WERI-Rb-1 (cell line): ENCODE results near the gene ATP1A4.

Experiments used
- DNase-seq: peaks from one replicate; pipeline ENCODE4 v3.0.0-alpha.2; 2020
- H3K27ac ChIP-seq: fragments of 250-450 bp; sonication (Bioruptor Pico); 2 replicates; pipeline ENCODE4 v1.5.1; 2020; ENCODE audit warnings: mild to moderate bottlenecking, moderate library complexity
- H3K27me3 ChIP-seq: fragments of 250-450 bp; sonication (Bioruptor Pico); 2 replicates; pipeline ENCODE4 v1.5.1; 2021; ENCODE audit warnings: mild to moderate bottlenecking, low read depth, moderate library complexity; ENCODE audit not compliant: insufficient read depth, severe bottlenecking
- H3K36me3 ChIP-seq: fragments of 250-450 bp; sonication (Bioruptor Pico); 2 replicates; pipeline ENCODE4 v1.5.1; 2020; ENCODE audit warnings: mild to moderate bottlenecking, moderate library complexity
- H3K4me3 ChIP-seq: 2 replicates; pipeline ENCODE4 v1.5.1; 2011; ENCODE audit warnings: low read depth, mild to moderate bottlenecking, control low read depth, low read length
- H3K9me3 ChIP-seq: fragments of 250-450 bp; sonication (Bioruptor Pico); 2 replicates; pipeline ENCODE4 v1.5.1; 2021; ENCODE audit warnings: mild to moderate bottlenecking, moderate library complexity; ENCODE audit not compliant: severe bottlenecking
- TF ChIP-seq, protein P1 (sequence below): IDR thresholded peaks from 2 replicates; pipeline ENCODE4 v1.5.1; 2011; ENCODE audit warnings: low read depth, mild to moderate bottlenecking, control low read depth, inconsistent platforms, low read length

ATP1A4 gene

DNA sequence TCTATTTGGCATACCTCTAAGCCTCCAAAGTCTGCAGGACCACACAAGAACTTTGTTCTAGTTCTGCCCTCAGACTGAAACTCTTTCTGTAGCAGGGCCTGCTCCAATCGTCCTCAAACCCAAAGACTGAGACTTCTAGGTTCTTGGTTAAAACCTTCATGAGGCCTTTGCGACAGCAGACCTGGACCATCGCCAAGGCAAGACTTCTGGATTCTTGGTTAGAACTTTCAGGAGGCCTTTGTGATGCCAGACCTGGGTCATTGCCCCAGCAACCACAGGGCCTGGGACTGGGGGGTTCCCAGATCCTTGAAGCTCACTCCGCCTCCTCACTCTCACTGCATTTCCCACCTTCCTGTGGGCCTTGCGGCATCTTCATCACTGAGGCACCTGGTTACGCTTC is at the start of gene ATP1A4:
Gene ATP1A4 (plus strand): TSS at position 301 of the 400 bp plus-strand sequence. CDS start 438 bp downstream, outside the sequence.
- no peak within 1 kb of the TSS for H3K4me3 ChIP-seq
- no peaks in the 10 kb centered on the region for H3K36me3 ChIP-seq
- no peaks in the 10 kb centered on the region for H3K9me3 ChIP-seq
- H3K27me3 ChIP-seq = no peaks in the 10 kb centered on the region
- DNase-seq = no peak
- no peak within 1 kb of the TSS for H3K27ac ChIP-seq
- TF ChIP-seq, protein P1, sequence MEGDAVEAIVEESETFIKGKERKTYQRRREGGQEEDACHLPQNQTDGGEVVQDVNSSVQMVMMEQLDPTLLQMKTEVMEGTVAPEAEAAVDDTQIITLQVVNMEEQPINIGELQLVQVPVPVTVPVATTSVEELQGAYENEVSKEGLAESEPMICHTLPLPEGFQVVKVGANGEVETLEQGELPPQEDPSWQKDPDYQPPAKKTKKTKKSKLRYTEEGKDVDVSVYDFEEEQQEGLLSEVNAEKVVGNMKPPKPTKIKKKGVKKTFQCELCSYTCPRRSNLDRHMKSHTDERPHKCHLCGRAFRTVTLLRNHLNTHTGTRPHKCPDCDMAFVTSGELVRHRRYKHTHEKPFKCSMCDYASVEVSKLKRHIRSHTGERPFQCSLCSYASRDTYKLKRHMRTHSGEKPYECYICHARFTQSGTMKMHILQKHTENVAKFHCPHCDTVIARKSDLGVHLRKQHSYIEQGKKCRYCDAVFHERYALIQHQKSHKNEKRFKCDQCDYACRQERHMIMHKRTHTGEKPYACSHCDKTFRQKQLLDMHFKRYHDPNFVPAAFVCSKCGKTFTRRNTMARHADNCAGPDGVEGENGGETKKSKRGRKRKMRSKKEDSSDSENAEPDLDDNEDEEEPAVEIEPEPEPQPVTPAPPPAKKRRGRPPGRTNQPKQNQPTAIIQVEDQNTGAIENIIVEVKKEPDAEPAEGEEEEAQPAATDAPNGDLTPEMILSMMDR = no peak

DNA sequence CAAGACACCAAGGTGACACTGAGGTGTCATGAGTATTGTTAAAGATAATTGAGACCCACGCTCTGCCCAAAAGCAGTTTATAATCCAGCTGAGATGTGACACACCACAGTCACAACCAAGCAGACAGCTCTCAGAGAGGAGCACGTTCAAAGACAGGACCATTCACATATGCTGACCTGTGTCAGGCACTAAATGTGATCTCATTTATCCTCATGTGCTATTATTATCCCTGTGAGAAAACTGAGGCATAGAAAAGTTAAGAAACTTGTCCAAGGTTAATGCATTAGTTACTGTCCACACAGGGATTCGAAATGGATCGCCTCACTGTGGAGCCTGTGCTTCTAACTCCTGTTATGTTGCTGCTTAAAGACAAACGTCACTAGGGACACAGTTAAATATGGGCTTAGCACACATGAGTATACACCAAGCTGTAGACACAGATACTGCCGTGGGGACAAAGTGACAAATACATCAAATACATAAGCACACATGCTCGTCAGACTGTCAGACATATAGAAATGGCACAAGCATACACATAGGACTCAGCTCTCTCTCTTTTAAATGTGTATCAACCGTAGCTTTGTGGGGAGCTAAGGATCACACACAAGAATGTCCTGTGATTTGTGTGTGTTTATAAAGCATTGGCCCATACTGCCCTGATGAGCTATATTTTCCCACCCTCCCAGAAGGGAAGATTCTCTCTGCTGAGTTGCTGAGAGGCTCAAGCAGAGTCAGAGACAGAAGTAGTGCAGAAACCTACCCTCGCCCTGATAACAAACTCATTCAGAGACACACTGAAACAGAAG is 49.5 kb upstream of the ATP1A4 start:
- Histone ChIP-seq H3K36me3 (no peaks in the 10 kb centered on the region), H3K4me3 (no peak overlapping the region), H3K9me3 (no peaks in the 10 kb centered on the region), H3K27ac (no peak overlapping the region), H3K27me3 (no peaks in the 10 kb centered on the region)
- TF ChIP-seq, protein P1 = no peak
- DNase-seq = no peak

DNA sequence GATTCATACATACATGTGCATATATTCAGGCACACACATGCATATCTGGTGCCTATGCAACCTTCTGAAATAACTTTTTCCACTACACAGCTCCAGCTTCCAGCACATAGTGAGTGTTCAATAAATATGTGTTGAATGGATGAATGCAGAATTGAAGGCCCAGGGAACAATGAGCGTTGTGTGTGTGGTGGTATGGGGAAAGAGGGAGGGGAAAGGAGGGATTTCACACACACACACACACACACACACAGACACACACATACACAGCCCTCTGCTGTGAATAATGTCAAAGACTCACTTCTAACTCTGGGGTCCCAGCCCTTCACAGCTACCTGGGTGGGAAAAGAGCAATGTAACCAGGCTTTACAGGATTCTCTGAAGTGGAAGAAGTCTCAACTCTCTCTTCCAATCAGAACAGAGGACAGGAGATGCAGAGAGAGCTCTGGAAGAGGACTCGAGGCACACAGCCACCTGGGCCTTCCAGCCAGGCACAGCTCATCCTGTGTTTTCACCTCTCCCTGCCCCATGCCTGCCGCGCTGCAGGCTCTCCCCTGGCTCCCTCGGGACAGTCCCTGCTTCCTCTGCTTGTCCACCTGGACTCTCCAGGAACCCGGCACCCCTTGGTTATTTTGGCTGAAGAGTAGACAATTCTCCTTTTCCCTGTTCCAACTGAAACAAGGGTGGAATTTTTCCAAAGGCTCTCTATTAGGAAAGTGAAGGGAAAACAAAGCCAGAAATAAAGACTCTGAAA is 47.6 kb upstream of the ATP1A4 start:
- Histone ChIP-seq H3K36me3 (no peaks in the 10 kb centered on the region), H3K9me3 (no peaks in the 10 kb centered on the region), H3K4me3 (no peak overlapping the region), H3K27me3 (no peaks in the 10 kb centered on the region), H3K27ac (no peak overlapping the region)
- DNase-seq = no peak
- TF ChIP-seq, protein P1 = no peak

DNA sequence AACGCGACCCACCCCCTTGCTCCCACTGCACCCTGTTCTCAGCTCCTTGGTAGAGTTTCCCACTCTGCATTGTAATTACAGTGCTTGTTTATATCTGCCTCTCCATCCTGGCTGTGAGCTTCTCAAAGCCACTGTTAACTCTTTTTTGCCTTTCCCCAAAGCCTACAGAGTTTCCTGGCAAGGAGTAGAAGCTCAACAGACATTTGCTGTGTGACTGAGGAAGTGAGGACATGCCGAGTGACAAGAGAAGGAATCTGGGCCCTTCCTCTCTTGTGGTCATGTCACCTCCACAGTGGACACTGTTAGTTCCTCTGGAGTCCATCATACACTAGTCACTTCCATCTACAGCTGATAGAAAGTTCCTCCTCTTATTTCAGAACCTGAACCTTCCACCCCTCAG is 46.9 kb upstream of the ATP1A4 start:
- Histone ChIP-seq H3K4me3 (no peak overlapping the region), H3K27me3 (no peaks in the 10 kb centered on the region), H3K27ac (no peak overlapping the region), H3K9me3 (no peaks in the 10 kb centered on the region), H3K36me3 (no peaks in the 10 kb centered on the region)
- DNase-seq = no peak
- TF ChIP-seq, protein P1 = no peak

DNA sequence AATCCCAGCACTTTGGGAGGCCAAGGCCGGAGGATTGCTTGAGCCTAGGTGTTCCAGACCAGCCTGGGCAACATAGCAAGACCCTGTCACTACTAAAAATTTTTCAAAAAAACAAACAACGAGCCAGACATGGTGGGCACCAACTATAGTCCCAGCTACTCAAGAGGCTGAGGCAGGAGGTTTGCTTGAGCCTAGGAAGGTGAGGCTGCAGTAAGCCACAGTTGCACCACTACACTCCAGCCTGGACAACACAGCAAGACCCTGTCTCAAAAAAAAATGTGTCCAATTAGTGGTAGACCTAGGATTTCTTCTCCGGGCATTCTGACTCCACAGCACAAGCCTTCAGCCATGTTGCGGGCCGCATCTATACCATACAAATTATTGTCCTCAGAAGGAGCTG is 46.2 kb upstream of the ATP1A4 start:
- Histone ChIP-seq H3K36me3 (no peaks in the 10 kb centered on the region), H3K27me3 (no peaks in the 10 kb centered on the region), H3K9me3 (no peaks in the 10 kb centered on the region), H3K27ac (no peak overlapping the region), H3K4me3 (no peak overlapping the region)
- no peak for DNase-seq
- TF ChIP-seq, protein P1 = no peak
